Fibroblast of pulmonary artery (primary cell): Measurements from ENCODE around the gene NECAB2.

ENCODE experiments used
- DNase-seq: peaks from one replicate; pipeline ENCODE4 v3.0.0-alpha.2; 2010; ENCODE audit warnings: low read depth
- H3K4me3 ChIP-seq: replicated peaks from 2 replicates; pipeline ENCODE4 v1.5.1; 2011; ENCODE audit warnings: low read depth, mild to moderate bottlenecking, control low read depth, low read length, moderate library complexity
- TF ChIP-seq, protein P1 (sequence below): IDR thresholded peaks from 2 replicates; pipeline ENCODE4 v1.5.1; 2011; ENCODE audit warnings: mild to moderate bottlenecking, control low read depth, low read length, inconsistent platforms; ENCODE audit errors: missing control alignments

The NECAB2 gene

GRCh38 chr16:84014570-84015327, 46.7 kb downstream of the NECAB2 start:
- H3K4me3 ChIP-seq: no peak overlapping the region
- TF ChIP-seq, protein P1, sequence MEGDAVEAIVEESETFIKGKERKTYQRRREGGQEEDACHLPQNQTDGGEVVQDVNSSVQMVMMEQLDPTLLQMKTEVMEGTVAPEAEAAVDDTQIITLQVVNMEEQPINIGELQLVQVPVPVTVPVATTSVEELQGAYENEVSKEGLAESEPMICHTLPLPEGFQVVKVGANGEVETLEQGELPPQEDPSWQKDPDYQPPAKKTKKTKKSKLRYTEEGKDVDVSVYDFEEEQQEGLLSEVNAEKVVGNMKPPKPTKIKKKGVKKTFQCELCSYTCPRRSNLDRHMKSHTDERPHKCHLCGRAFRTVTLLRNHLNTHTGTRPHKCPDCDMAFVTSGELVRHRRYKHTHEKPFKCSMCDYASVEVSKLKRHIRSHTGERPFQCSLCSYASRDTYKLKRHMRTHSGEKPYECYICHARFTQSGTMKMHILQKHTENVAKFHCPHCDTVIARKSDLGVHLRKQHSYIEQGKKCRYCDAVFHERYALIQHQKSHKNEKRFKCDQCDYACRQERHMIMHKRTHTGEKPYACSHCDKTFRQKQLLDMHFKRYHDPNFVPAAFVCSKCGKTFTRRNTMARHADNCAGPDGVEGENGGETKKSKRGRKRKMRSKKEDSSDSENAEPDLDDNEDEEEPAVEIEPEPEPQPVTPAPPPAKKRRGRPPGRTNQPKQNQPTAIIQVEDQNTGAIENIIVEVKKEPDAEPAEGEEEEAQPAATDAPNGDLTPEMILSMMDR: no peak
- DNase-seq: no peak

GRCh38 chr16:84015399-84015798, 47.4 kb downstream of the NECAB2 start:
- H3K4me3 ChIP-seq: no peak overlapping the region
- TF ChIP-seq, protein P1: no peak
- no peak for DNase-seq

DNA sequence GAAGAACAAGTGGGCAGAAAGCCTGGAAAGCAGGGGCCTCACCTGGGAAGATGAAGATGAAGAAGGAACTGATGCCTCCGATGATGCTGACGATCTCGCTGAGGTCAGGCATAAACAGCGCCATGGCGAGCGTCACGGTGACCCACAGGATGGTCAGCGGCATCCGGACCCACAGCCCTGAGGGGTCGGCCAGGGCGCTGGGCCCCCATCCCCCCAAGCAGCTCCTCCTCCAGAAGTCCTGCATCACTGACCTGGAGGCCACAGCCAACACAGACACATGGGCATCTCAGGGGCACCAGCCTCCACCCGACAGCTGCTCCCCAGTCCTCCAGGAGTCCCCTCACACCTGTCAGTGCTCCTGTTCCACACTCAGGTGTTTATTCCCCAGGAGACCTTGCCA, 48.4 kb downstream of the NECAB2 start:
- DNase-seq: no peak
- no peak overlapping the region for H3K4me3 ChIP-seq
- TF ChIP-seq, protein P1: no peak

DNA sequence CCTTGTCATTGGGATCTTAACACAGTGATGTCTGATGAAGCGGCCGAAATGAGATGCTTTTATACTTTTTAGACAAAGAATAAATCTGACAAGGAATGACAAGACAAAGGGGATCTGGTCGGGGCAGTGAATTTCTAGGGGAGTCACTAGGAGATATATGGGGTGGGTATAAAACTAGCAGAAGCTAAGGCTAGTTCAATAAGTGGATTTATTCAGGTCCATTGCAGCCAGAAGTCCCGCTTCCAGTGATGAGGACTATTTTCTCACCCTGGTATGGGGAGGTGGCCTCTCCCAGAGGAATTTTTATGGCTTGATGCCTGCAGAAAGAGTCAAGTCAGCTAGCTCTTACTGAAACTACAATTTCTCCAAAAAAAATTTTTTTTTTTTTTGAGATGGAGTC, 50.7 kb downstream of the NECAB2 start:
- TF ChIP-seq, protein P1: no peak
- DNase-seq: no peak
- no peak overlapping the region for H3K4me3 ChIP-seq

DNA sequence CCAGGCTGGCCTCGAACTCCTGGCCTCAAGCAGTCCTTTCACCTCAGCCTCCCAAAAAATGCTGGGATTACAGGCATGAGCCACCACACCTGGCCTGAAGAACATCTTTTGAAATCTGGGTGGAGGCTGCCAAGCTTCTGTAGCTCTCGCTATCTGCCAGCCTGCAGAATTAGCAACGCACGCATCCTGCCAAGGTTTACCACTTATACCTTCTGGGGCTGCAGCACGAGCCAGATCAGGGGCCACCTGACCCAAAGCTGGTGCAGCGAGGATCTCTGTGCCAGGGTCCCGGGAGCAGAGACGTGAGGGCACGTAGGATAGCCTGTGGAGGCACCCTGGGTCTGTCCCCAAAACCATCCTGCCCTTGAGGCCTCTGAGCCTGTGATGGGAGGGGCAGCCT, 52.3 kb downstream of the NECAB2 start:
- H3K4me3 ChIP-seq: no peak overlapping the region
- TF ChIP-seq, protein P1: no peak
- no peak for DNase-seq

DNA sequence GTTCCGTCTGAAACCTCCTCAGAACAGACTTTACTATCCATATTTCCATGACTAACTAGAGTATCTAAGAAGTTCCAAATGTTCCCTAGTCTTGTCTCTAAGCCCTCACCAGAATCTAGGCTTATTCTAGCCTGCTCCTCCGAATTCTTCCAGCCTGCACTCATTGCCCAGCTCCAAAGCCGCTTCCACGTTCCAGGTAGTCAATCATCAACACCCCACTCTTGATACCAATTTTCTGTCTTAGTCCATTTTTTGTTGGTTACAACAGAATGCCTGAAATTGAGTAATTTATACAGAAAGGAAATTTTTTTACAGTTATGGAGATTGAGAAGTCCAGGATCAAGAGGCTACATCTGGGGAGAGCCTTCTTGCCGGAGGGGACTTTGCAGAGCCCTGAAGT, 53.4 kb downstream of the NECAB2 start:
- no peak for DNase-seq
- no peak overlapping the region for H3K4me3 ChIP-seq
- TF ChIP-seq, protein P1: no peak

GRCh38 chr16:84022644-84023043, 54.6 kb downstream of the NECAB2 start:
- DNase-seq: no peak
- TF ChIP-seq, protein P1: no peak
- no peak overlapping the region for H3K4me3 ChIP-seq
